Transverse colon (tissue), 4 donors: ENCODE data around the gene FFAR3. TPM values are rescaled to one million over a fixed set of nuclear protein-coding genes. Genes with fewer than 3 reads are reported as not detected.

Source experiments
- DNase-seq: peaks from one replicate; pipeline ENCODE4 v3.0.0-alpha.2; 2019
- H3K27ac ChIP-seq, 4 donors: fragments of 200-600 bp; sonication (generic); 2 replicates each; pipeline ENCODE4 v1.5.1; 2016 to 2018; ENCODE audit warnings: inconsistent platforms in 4 of 4
- H3K27me3 ChIP-seq: fragments of 200-600 bp; sonication (generic); 2 replicates; pipeline ENCODE4 v1.5.1; 2017; ENCODE audit warnings: inconsistent platforms
- H3K36me3 ChIP-seq, 4 donors: fragments of 200-600 bp; sonication (generic); 2 replicates each; pipeline ENCODE4 v1.5.1; 2017 to 2019; ENCODE audit warnings: inconsistent platforms in 4 of 4
- H3K4me1 ChIP-seq, 4 donors: fragments of 200-600 bp; sonication (generic); 2 replicates each; pipeline ENCODE4 v1.5.1; 2017 to 2020; ENCODE audit warnings: inconsistent platforms in 4 of 4
- H3K4me3 ChIP-seq, 4 donors: fragments of 200-600 bp; sonication (generic); 1 replicate in 1 of 4; 2 replicates in 3 of 4; pipeline versions ENCODE4 v1.5.1 to v1.6.1; 2017 to 2019; ENCODE audit warnings: inconsistent platforms in 4 of 4
- H3K9me3 ChIP-seq, 2 donors: fragments of 200-600 bp; sonication (generic); 2 replicates each; pipeline ENCODE4 v1.5.1; 2017 to 2019; ENCODE audit warnings: inconsistent platforms in 2 of 2
- CTCF ChIP-seq, 5 experiments: fragments of 200-600 bp in 3 of 5; fragments of 450-650 bp in 2 of 5; sonication (generic) in 3 of 5; IDR thresholded peaks; 1 replicate in 2 of 5; 2 replicates in 3 of 5; pipeline ENCODE4 v1.5.1; 2016 to 2017; ENCODE audit warnings: antibody characterized with exemption in 5 of 5, inconsistent platforms in 3 of 5, mild to moderate bottlenecking in 2 of 5, moderate library complexity in 1 of 5
- EP300 ChIP-seq: sonication (generic); formaldehyde crosslinking; IDR thresholded peaks from one replicate; pipeline ENCODE4 v1.6.1; 2017; ENCODE audit warnings: antibody characterized with exemption, low read depth
- POLR2A ChIP-seq: fragments of 450-650 bp; IDR thresholded peaks from one replicate; pipeline ENCODE4 v1.6.1; 2016; ENCODE audit warnings: antibody characterized with exemption, mild to moderate bottlenecking, moderate library complexity
- POLR2AphosphoS5 ChIP-seq, 3 donors: sonication (generic); formaldehyde crosslinking; IDR thresholded peaks; one replicate each; pipeline ENCODE4 v1.6.1; 2016; ENCODE audit warnings: antibody characterized with exemption in 3 of 3
- whole genome bisulfite sequencing, 2 donors: methylation state at CpG; one replicate each; pipeline ENCODE4 v1.1.5; 2018; ENCODE audit warnings: low coverage in 1 of 2; 5-methylcytosine and 5-hydroxymethylcytosine counted together
- in situ Hi-C, 4 donors: fragments of 200-750 bp; cut with MboI; loops; one replicate each; pipeline versions ENCODE4 v1.15.0 to v1.15.1; 2017; ENCODE audit warnings: low sequenced_read_pairs in 3 of 4, low pct_ligation_motif_present in 1 of 4, low pct_unique_long_range_greater_than_20kb in 1 of 4
- intact Hi-C: fragments of 100-400 bp; cut with DNase I; formaldehyde crosslinking; loops from one replicate; pipeline ENCODE4 v1.15.1; 2023; ENCODE audit warnings: low total_unique reads
- total RNA-seq, 4 donors: library from RNA; depleted of rRNA; stranded (reverse); fragments of >200 nt; gene quantifications; one replicate each; pipeline ENCODE4 v1.1.0, GENCODE V29; 2016

Gene FFAR3
- total RNA-seq, 4 donors from 2014 or later, result 0.27 TPM; not detected in 3

GRCh38 chr19:35337097-35337983, 20.9 kb upstream of the FFAR3 start:
- no peak overlapping the region for H3K27ac ChIP-seq
- no peak for DNase-seq
- H3K27me3 ChIP-seq, result no peaks in the 10 kb centered on the region
- H3K9me3 ChIP-seq, result no peaks in the 10 kb centered on the region
- whole genome bisulfite sequencing, 2 donors, result 71 to 76% methylated on average over 17 to 25 of the region's 25 CpGs
- in situ Hi-C loops (no loop called here), intact Hi-C loops (no loop called here)
- TF ChIP-seq POLR2AphosphoS5 (IDR thresholded peaks at IDR 0.05), result no peak
- TF ChIP-seq EP300, result no peak
- TF ChIP-seq POLR2A, result no peak
- no peak for TF ChIP-seq CTCF (IDR thresholded peaks at IDR 0.05)
- H3K36me3 ChIP-seq, result no peaks in the 10 kb centered on the region
- H3K4me1 ChIP-seq, result no peaks in the 10 kb centered on the region
- no peak overlapping the region for H3K4me3 ChIP-seq

- Histone ChIP-seq H3K4me1 (no peaks in the 10 kb centered on the region), H3K27me3 (no peaks in the 10 kb centered on the region), H3K4me3 (no peak overlapping the region), H3K36me3 (no peaks in the 10 kb centered on the region), H3K9me3 (no peaks in the 10 kb centered on the region), H3K27ac (no peak overlapping the region)
- WGBS, 2 donors, result 85% methylated on average over 12 of the region's 13 CpGs; no CpG with 5 or more reads in 1 of the 2 donors
- TF ChIP-seq CTCF (IDR thresholded peaks at IDR 0.05), result no peak
- TF ChIP-seq POLR2AphosphoS5 (IDR thresholded peaks at IDR 0.05), result no peak
- TF ChIP-seq POLR2A, result no peak
- no peak for TF ChIP-seq EP300
- in situ Hi-C loops, result no loop called here
- no peak for DNase-seq
- intact Hi-C loops, result no loop called here
Measured at GRCh38 chr19:35337984-35338296, 20.3 kb upstream of the FFAR3 start.

GRCh38 chr19:35340431-35340830, 17.8 kb upstream of the FFAR3 start:
- Histone ChIP-seq H3K36me3 (no peaks in the 10 kb centered on the region), H3K4me1 (no peaks in the 10 kb centered on the region), H3K27me3 (peaks cover 4% of the 10 kb centered on the region), H3K27ac (no peak overlapping the region), H3K4me3 (no peak overlapping the region), H3K9me3 (no peaks in the 10 kb centered on the region)
- 90% methylated on average over 11 of the region's 11 CpGs; no CpG with 5 or more reads in 1 of the 2 donors for WGBS, 2 donors
- no peak for DNase-seq
- intact Hi-C loops, result no loop called here
- TF ChIP-seq EP300, result no peak
- TF ChIP-seq POLR2A, result no peak
- TF ChIP-seq CTCF (IDR thresholded peaks at IDR 0.05), result no peak
- TF ChIP-seq POLR2AphosphoS5 (IDR thresholded peaks at IDR 0.05), result no peak
- in situ Hi-C loops, result loop anchor here in 1 of 4 donors (10.0 kb wide), 1 partner anchor 154 kb away; the partner anchor contains the start of gene KRTDAP

GRCh38 chr19:35341006-35341405, 17.3 kb upstream of the FFAR3 start:
- peaks cover 4% of the 10 kb centered on the region for H3K27me3 ChIP-seq
- DNase-seq, result no peak
- intact Hi-C loops (no loop called here), in situ Hi-C loops (loop anchor here in 1 of 4 donors (10.0 kb wide), 1 partner anchor 154 kb away; the partner anchor contains the start of gene KRTDAP)
- H3K4me3 ChIP-seq, result no peak overlapping the region
- 85% methylated on average over 16 of the region's 16 CpGs; no CpG with 5 or more reads in 1 of the 2 donors for WGBS, 2 donors
- H3K27ac ChIP-seq, result no peak overlapping the region
- H3K36me3 ChIP-seq, result no peaks in the 10 kb centered on the region
- no peaks in the 10 kb centered on the region for H3K9me3 ChIP-seq
- no peaks in the 10 kb centered on the region for H3K4me1 ChIP-seq
- TF ChIP-seq POLR2AphosphoS5 (IDR thresholded peaks at IDR 0.05) (no peak), POLR2A (no peak), EP300 (no peak), CTCF (IDR thresholded peaks at IDR 0.05) (no peak)
